Measurements from ENCODE around the gene CDK14. TPM values are rescaled to one million over a fixed set of nuclear protein-coding genes. Genes with fewer than 3 reads are reported as not detected.

Gene CDK14
- polyA plus RNA-seq, 1 donor: 38.6 TPM

- DNase-seq: no peak
These were observed 411.2 kb downstream of the CDK14 start for GRCh38 chr7:91007371-91007770.

- DNase-seq: no peak
These were observed 417.0 kb downstream of the CDK14 start for GRCh38 chr7:91013078-91013477.

- DNase-seq: no peak
These were observed 423.7 kb downstream of the CDK14 start for GRCh38 chr7:91019686-91020385.

GRCh38 chr7:91020636-91021385 is 424.7 kb downstream of the CDK14 start:
- DNase-seq: no peak

GRCh38 chr7:91021956-91022355 is 425.8 kb downstream of the CDK14 start:
- no peak for DNase-seq

- DNase-seq: no peak
These were observed 429.8 kb downstream of the CDK14 start for GRCh38 chr7:91025906-91026390.

GRCh38 chr7:91029688-91030087 is 433.6 kb downstream of the CDK14 start:
- DNase-seq: no peak

- no peak for DNase-seq
These were observed 434.7 kb downstream of the CDK14 start for GRCh38 chr7:91030680-91031380.

GRCh38 chr7:91031757-91032156 is 435.6 kb downstream of the CDK14 start:
- DNase-seq: no peak

- no peak for DNase-seq
These were observed 437.5 kb downstream of the CDK14 start for GRCh38 chr7:91033574-91033973.

- peak; percentile 57 for DNase-seq
These were observed 438.6 kb downstream of the CDK14 start for GRCh38 chr7:91034459-91035368.

- DNase-seq: no peak
These were observed 442.9 kb downstream of the CDK14 start for GRCh38 chr7:91039033-91039432.

GRCh38 chr7:91041141-91041540 is 445.0 kb downstream of the CDK14 start:
- no peak for DNase-seq

- no peak for DNase-seq
These were observed 445.9 kb downstream of the CDK14 start for GRCh38 chr7:91041901-91042484.

- no peak for DNase-seq
These were observed 447.1 kb downstream of the CDK14 start for GRCh38 chr7:91043186-91043585.

GRCh38 chr7:91043924-91044645 is 448.0 kb downstream of the CDK14 start:
- DNase-seq: no peak

- DNase-seq: no peak
These were observed 449.5 kb downstream of the CDK14 start for GRCh38 chr7:91045606-91046005.

GRCh38 chr7:91046322-91047089 is 450.4 kb downstream of the CDK14 start:
- DNase-seq: no peak

GRCh38 chr7:91047636-91048035 is 451.5 kb downstream of the CDK14 start:
- DNase-seq: no peak

GRCh38 chr7:91050677-91051076 is 454.6 kb downstream of the CDK14 start:
- no peak for DNase-seq

Data from left kidney (tissue), 2 donors.